ENCODE measurements around the gene MCU.

- TF ChIP-seq MAX (IDR thresholded peaks at IDR 0.05), result no peak
- TF ChIP-seq SUZ12 (IDR thresholded peaks at IDR 0.05; ENCODE audit: low read length), result no peak
- no peak for TF ChIP-seq CTCF (IDR thresholded peaks at IDR 0.05; ENCODE audit: control extremely low read depth in 1 of 3, insufficient read depth in 1 of 3, low read depth in 1 of 3, low read length in 3 of 3)
- TF ChIP-seq ATF3 (IDR thresholded peaks at IDR 0.05; ENCODE audit: insufficient read depth, low read depth, low read length), result no peak
- TF ChIP-seq HDAC6 (IDR thresholded peaks at IDR 0.05; ENCODE audit: low read depth, low read length), result no peak
- no peak for TF ChIP-seq POLR2A (IDR thresholded peaks at IDR 0.05; ENCODE audit: control extremely low read depth in 1 of 2, low read depth in 2 of 2, low read length in 2 of 2)
- no peak for TF ChIP-seq EZH2 (IDR thresholded peaks at IDR 0.05; ENCODE audit: low read depth, low read length, severe bottlenecking)
- no peak for TF ChIP-seq RAD21 (IDR thresholded peaks at IDR 0.05 in 1 of 2, conservative IDR thresholded peaks at IDR 0.05 in 1 of 2; ENCODE audit: low read depth in 2 of 2, low read length in 2 of 2)
Observed at GRCh38 chr10:72673280-72673679, 18.7 kb upstream of the MCU start.
